PC-9 (cell line): ENCODE results near the gene SESN1. TPM values are rescaled to one million over a fixed set of nuclear protein-coding genes. Genes with fewer than 3 reads are reported as not detected.
A peak's percentile ranks its signal among the peaks of the same experiment; 100 is the strongest.

Source experiments
- BruUV-seq: library from RNA; stranded (reverse); fragments of 400-500 nt; replicated peaks from 2 replicates; lab custom pipeline; 2021; lab: Mats Ljungman, UMichigan
- CTCF ChIA-PET: fragments of 300-600 bp; sonication (Branson Sonifier 250); formaldehyde crosslinking; loops from one replicate; lab custom pipeline; 2022; ENCODE audit warnings: antibody characterized with exemption; lab: Charles Lee
- POLR2A ChIA-PET: fragments of 300-600 bp; sonication (Branson Sonifier 250); formaldehyde crosslinking; loops from one replicate; lab custom pipeline; 2022; ENCODE audit warnings: antibody characterized with exemption; ENCODE audit not compliant: unreplicated experiment; lab: Charles Lee
- DNase-seq, 2 experiments: peaks; one replicate each; pipeline versions ENCODE4 v3.0.0 to v3.0.0-alpha.2; 2015 to 2022; ENCODE audit warnings: mixed read lengths in 1 of 2
- H2AFZ ChIP-seq: fragments of 200-600 bp; sonication (generic); 2 replicates; pipeline ENCODE4 v1.8.1; 2017; ENCODE audit warnings: antibody characterized with exemption
- H3F3A ChIP-seq: fragments of 200-600 bp; sonication (generic); 2 replicates; pipeline ENCODE4 v1.8.1; 2017; ENCODE audit warnings: antibody characterized with exemption, mild to moderate bottlenecking, low read depth; ENCODE audit not compliant: insufficient read depth
- H3K27ac ChIP-seq: fragments of 200-600 bp; sonication (generic); 2 replicates; pipeline ENCODE4 v1.6.1; 2016; ENCODE audit warnings: mixed run types
- H3K27me3 ChIP-seq: fragments of 200-600 bp; sonication (generic); 2 replicates; pipeline ENCODE4 v1.6.1; 2016; ENCODE audit warnings: low read depth, mixed run types; ENCODE audit not compliant: insufficient read depth
- H3K36me3 ChIP-seq: fragments of 200-600 bp; sonication (generic); 2 replicates; pipeline ENCODE4 v1.6.1; 2016; ENCODE audit warnings: low read depth, mixed run types
- H3K4me1 ChIP-seq: fragments of 200-600 bp; sonication (generic); replicated peaks from 2 replicates; pipeline ENCODE4 v1.6.1; 2016; ENCODE audit warnings: mixed run types; ENCODE audit not compliant: insufficient read depth
- H3K4me2 ChIP-seq: fragments of 200-600 bp; sonication (generic); 2 replicates; pipeline ENCODE4 v1.6.1; 2017; ENCODE audit warnings: mixed run types
- H3K4me3 ChIP-seq: fragments of 200-600 bp; sonication (generic); 2 replicates; pipeline ENCODE4 v1.6.1; 2016; ENCODE audit warnings: mixed run types
- H3K79me2 ChIP-seq: fragments of 200-600 bp; sonication (generic); 2 replicates; pipeline ENCODE4 v1.6.1; 2017; ENCODE audit warnings: low read depth, mixed run types
- H3K9me2 ChIP-seq: fragments of 200-600 bp; sonication (generic); 2 replicates; pipeline ENCODE4 v1.8.1; 2017; ENCODE audit warnings: mild to moderate bottlenecking; ENCODE audit not compliant: insufficient read depth
- H3K9me3 ChIP-seq: fragments of 200-600 bp; sonication (generic); 2 replicates; pipeline ENCODE4 v1.8.1; 2016; ENCODE audit warnings: low read depth; ENCODE audit not compliant: insufficient read depth
- H4K20me1 ChIP-seq: fragments of 200-600 bp; sonication (generic); 2 replicates; pipeline ENCODE4 v1.8.1; 2017; ENCODE audit not compliant: insufficient read depth
- EZH2 ChIP-seq: fragments of 200-600 bp; sonication (generic); IDR thresholded peaks from 2 replicates; pipeline ENCODE4 v1.8.0; 2017; ENCODE audit warnings: antibody characterized with exemption, low read depth
- intact Hi-C: fragments of 100-400 bp; cut with micrococcal nuclease; formaldehyde crosslinking; loops from one replicate; pipeline ENCODE4 v1.10.0; 2022; ENCODE audit not compliant: unreplicated experiment
- total RNA-seq: library from RNA; stranded (reverse); gene quantifications from 2 replicates; pipeline ENCODE4 v1.2.3, GENCODE V29; 2021
- TF ChIP-seq, protein P1 (sequence below): fragments of 200-600 bp; sonication (generic); conservative IDR thresholded peaks from 2 replicates; pipeline ENCODE4 v1.6.1; 2017; ENCODE audit warnings: mixed run types, antibody characterized with exemption, mild to moderate bottlenecking, moderate library complexity

Gene SESN1
- total RNA-seq, 1 experiment from 2014 or later: 6.5 TPM

DNA sequence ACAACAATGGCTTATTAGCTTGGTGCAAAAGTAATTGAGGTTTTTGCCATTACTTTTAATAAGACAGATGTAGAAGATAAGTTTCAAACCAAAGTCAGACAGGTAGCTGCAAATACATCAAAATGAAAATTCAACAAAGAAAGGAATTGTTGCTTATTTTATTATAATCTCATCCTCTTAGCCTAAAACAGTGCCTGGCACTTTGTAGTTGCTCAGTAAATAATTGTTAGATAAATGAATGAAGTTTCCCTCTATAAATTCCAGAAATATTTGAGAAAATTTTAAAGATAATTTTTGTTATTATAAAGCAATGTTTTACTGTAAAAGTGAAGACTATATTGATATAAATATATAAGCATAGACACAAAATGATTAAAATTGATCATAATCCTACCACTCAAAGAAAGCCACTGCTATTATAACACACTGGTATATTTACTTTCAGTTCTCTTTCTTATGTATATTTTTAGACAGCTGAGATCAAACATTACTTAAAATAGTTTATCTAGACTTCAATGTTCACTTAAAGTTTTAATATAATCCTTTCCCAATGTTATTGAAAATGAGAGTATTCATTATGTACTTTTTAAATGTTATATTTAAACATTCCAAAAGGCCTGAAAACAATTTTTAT, 42.5 kb downstream of the SESN1 start:
- ChIA-PET POLR2A (interaction anchor here (0.6 kb wide), 1 partner anchor 517 kb away, joined by 4 read pairs; no protein-coding TSS in a partner anchor), CTCF (no interaction called here)
- no peak overlapping the region for H3K4me3 ChIP-seq
- TF ChIP-seq, protein P1, sequence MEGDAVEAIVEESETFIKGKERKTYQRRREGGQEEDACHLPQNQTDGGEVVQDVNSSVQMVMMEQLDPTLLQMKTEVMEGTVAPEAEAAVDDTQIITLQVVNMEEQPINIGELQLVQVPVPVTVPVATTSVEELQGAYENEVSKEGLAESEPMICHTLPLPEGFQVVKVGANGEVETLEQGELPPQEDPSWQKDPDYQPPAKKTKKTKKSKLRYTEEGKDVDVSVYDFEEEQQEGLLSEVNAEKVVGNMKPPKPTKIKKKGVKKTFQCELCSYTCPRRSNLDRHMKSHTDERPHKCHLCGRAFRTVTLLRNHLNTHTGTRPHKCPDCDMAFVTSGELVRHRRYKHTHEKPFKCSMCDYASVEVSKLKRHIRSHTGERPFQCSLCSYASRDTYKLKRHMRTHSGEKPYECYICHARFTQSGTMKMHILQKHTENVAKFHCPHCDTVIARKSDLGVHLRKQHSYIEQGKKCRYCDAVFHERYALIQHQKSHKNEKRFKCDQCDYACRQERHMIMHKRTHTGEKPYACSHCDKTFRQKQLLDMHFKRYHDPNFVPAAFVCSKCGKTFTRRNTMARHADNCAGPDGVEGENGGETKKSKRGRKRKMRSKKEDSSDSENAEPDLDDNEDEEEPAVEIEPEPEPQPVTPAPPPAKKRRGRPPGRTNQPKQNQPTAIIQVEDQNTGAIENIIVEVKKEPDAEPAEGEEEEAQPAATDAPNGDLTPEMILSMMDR: no peak
- TF ChIP-seq EZH2: no peak
- no TSS peak for BruUV-seq
- no peak overlapping the region for H3K4me2 ChIP-seq
- H4K20me1 ChIP-seq: no peaks in the 10 kb centered on the region
- H3F3A ChIP-seq: 0 out of 2 replicates have a peak, but pooled peaks cover 4% of the 10 kb centered on the region
- no peak for DNase-seq
- H3K27me3 ChIP-seq: no peaks in the 10 kb centered on the region
- intact Hi-C loops: loop anchor here (10.0 kb wide), 1 partner anchor 57 kb away; no protein-coding TSS in a partner anchor
- H3K9me3 ChIP-seq: no peaks in the 10 kb centered on the region
- no peaks in the 10 kb centered on the region for H3K9me2 ChIP-seq
- H3K36me3 ChIP-seq: no peaks in the 10 kb centered on the region
- peaks cover 18% of the 10 kb centered on the region for H3K4me1 ChIP-seq
- no peaks in the 10 kb centered on the region for H3K79me2 ChIP-seq
- no peak overlapping the region for H2AFZ ChIP-seq
- no peak overlapping the region for H3K27ac ChIP-seq

DNA sequence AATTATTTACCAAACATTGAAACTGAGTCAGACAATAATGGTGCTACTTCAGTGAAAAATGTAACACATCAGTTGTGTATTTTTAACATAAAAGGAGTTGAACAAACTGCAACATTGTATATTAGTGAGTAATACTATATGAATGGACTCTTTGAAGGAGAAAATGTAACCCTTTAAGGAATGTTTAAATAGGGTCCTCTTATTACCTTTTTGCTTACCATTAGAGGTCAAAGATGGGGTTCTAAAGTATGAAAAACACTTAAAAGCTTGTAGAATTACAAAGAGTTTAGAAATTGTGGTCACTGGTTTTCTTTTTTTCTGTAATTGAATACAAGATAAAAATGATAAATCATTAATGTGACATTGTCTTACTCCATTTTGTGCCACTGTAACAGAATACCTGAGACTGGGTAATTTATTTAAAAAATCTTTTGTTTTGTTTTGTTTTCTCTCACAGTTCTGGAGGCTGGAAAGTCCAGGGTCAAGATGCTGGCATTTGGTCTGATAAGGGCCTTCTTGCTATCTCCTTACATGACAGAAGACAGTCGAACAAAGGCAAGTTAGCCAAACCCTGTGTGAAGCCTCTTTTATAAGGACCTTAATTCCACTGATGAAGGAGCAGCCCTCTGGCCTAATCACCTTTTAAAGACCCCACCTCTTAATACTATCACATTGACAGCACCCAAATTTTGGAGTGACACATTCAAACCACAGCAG, 43.2 kb downstream of the SESN1 start:
- POLR2A ChIA-PET: no interaction called here
- no peak overlapping the region for H3K4me2 ChIP-seq

DNA sequence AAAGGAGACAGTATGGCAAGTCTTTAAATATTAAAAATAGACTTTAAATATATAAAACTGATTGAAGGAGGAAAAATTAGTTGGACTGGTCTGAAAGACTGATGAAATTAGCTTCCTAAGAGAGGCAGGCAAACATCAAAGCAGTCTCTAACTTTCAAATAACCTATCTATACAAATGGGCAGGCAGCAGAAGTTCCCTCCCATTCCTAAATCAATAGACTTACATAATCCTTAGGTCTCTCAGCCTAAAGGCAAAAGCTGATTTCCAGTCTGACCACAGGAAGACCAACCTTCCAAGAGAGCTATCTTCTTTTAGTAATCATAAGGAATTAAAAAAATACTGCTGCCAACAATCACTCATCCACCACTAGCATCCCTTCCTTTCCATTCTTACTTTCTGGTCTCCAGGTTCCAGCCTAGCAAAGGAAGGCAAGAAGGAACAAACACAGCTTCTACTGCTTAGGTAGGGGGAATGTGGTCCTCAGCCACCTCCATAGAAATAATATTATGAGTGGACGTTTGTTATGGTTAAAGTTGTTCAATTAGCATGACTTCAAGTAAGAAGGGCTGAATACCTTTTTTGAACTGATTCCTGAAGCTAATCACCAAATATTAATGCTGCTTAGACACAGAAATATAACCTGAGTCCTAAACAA, 44.1 kb downstream of the SESN1 start:
- no peaks in the 10 kb centered on the region for H3K79me2 ChIP-seq
- no TSS peak for BruUV-seq
- H3K27me3 ChIP-seq: no peaks in the 10 kb centered on the region
- intact Hi-C loops: loop anchor here (10.0 kb wide), 1 partner anchor 56 kb away; no protein-coding TSS in a partner anchor
- H4K20me1 ChIP-seq: no peaks in the 10 kb centered on the region
- DNase-seq: no peak
- H3K4me1 ChIP-seq: peaks cover 18% of the 10 kb centered on the region
- H3K9me3 ChIP-seq: no peaks in the 10 kb centered on the region
- no peaks in the 10 kb centered on the region for H3K36me3 ChIP-seq
- CTCF ChIA-PET: no interaction called here
- H3F3A ChIP-seq: 0 out of 2 replicates have a peak, but pooled peaks cover 4% of the 10 kb centered on the region
- no peak overlapping the region for H3K4me2 ChIP-seq
- POLR2A ChIA-PET: no interaction called here
- no peaks in the 10 kb centered on the region for H3K9me2 ChIP-seq
- no peak overlapping the region for H2AFZ ChIP-seq
- no peak for TF ChIP-seq EZH2
- TF ChIP-seq, protein P1: no peak
- no peak overlapping the region for H3K27ac ChIP-seq
- H3K4me3 ChIP-seq: no peak overlapping the region

More for the DNA sequence above, 43.2 kb downstream of the SESN1 start:
- peak in 1 of 2 experiments; percentile 43 for DNase-seq
- Histone ChIP-seq H3K9me3 (no peaks in the 10 kb centered on the region), H3K4me3 (no peak overlapping the region), H3K79me2 (no peaks in the 10 kb centered on the region), H3F3A (0 out of 2 replicates have a peak, but pooled peaks cover 4% of the 10 kb centered on the region), H3K27me3 (no peaks in the 10 kb centered on the region), H3K4me1 (peaks cover 18% of the 10 kb centered on the region), H3K27ac (no peak overlapping the region), H2AFZ (no peak overlapping the region), H4K20me1 (no peaks in the 10 kb centered on the region), H3K36me3 (no peaks in the 10 kb centered on the region), H3K9me2 (no peaks in the 10 kb centered on the region)
- CTCF ChIA-PET: no interaction called here
- intact Hi-C loops: loop anchor here (10.0 kb wide), 1 partner anchor 57 kb away; no protein-coding TSS in a partner anchor
- BruUV-seq: no TSS peak
- TF ChIP-seq EZH2: no peak
- TF ChIP-seq, protein P1: no peak
